WTC11 (cell line): ENCODE data around the gene CTSK. TPM values are rescaled to one million over a fixed set of nuclear protein-coding genes. Genes with fewer than 3 reads are reported as not detected.

Experiments used
- ATAC-seq: fragments of 200-7000 bp; cut with Tn5 transposase; 2 replicates; pipeline ENCODE4 v1.10.0; 2021; ENCODE audit warnings: mild to moderate bottlenecking, moderate library complexity
- CTCF ChIA-PET: fragments of 300-600 bp; sonication (Branson Sonifier 250); formaldehyde crosslinking; loops from one replicate; lab custom pipeline; 2021; ENCODE audit warnings: antibody characterized with exemption; lab: Charles Lee
- POLR2A ChIA-PET: fragments of 350-600 bp; sonication (Branson Sonifier 250); formaldehyde crosslinking; loops from one replicate; lab custom pipeline; 2021; ENCODE audit warnings: antibody characterized with exemption; lab: Charles Lee
- DNase-seq: peaks from one replicate; pipeline ENCODE4 v3.0.0; 2021; ENCODE audit warnings: low spot score
- H3K27ac Mint-ChIP-seq: 2 replicates; pipeline ENCODE4 v1.8.0; 2021; ENCODE audit warnings: mixed read lengths
- H3K27me3 Mint-ChIP-seq: 2 replicates; pipeline ENCODE4 v1.8.0; 2021; ENCODE audit warnings: low read depth, mild to moderate bottlenecking, moderate library complexity, mixed read lengths
- H3K36me3 Mint-ChIP-seq: 2 replicates; pipeline ENCODE4 v1.8.0; 2021; ENCODE audit warnings: mixed read lengths
- H3K4me1 Mint-ChIP-seq: 2 replicates; pipeline ENCODE4 v1.8.0; 2022; ENCODE audit warnings: mixed read lengths
- H3K4me3 Mint-ChIP-seq: 2 replicates; pipeline ENCODE4 v1.8.0; 2021; ENCODE audit warnings: mild to moderate bottlenecking, moderate library complexity, mixed read lengths
- H3K9me3 Mint-ChIP-seq: 2 replicates; pipeline ENCODE4 v1.8.0; 2021; ENCODE audit warnings: mixed read lengths
- AR ChIP-seq: fragments of 250-450 bp; sonication (Bioruptor Pico); IDR thresholded peaks from 2 replicates; pipeline ENCODE4 v1.9.0; 2021; ENCODE audit warnings: mild to moderate bottlenecking
- CREB1 ChIP-seq: sonication (generic); formaldehyde crosslinking; IDR thresholded peaks from 2 replicates; pipeline ENCODE4 v1.8.0; 2023; ENCODE audit warnings: mild to moderate bottlenecking, missing genetic modification reagents
- CREM ChIP-seq: sonication (generic); formaldehyde crosslinking; IDR thresholded peaks from 2 replicates; pipeline ENCODE4 v1.8.1; 2022; ENCODE audit warnings: mild to moderate bottlenecking, missing genetic modification reagents, moderate library complexity
- ETV6 ChIP-seq: sonication (generic); formaldehyde crosslinking; IDR thresholded peaks from 2 replicates; pipeline ENCODE4 v1.8.1; 2022; ENCODE audit warnings: mild to moderate bottlenecking, missing genetic modification reagents
- FOXK1 ChIP-seq: sonication (generic); formaldehyde crosslinking; IDR thresholded peaks from 2 replicates; pipeline ENCODE4 v1.8.0; 2022; ENCODE audit warnings: mild to moderate bottlenecking, moderate library complexity, missing genetic modification reagents
- GTF2I ChIP-seq: fragments of 250-450 bp; sonication (Bioruptor Pico); conservative IDR thresholded peaks from 2 replicates; pipeline ENCODE4 v1.4.0; 2021; ENCODE audit warnings: mild to moderate bottlenecking
- HMGA2 ChIP-seq: fragments of 250-450 bp; sonication (Bioruptor Pico); IDR thresholded peaks from 2 replicates; pipeline ENCODE4 v1.4.0; 2021; ENCODE audit warnings: mild to moderate bottlenecking, moderate library complexity
- IRF2 ChIP-seq: sonication (generic); formaldehyde crosslinking; IDR thresholded peaks from 2 replicates; pipeline ENCODE4 v1.8.0; 2022; ENCODE audit warnings: low read depth, missing genetic modification reagents, borderline replicate concordance
- JUN ChIP-seq: sonication (generic); formaldehyde crosslinking; IDR thresholded peaks from 2 replicates; pipeline ENCODE4 v1.8.0; 2023; ENCODE audit warnings: mild to moderate bottlenecking, missing genetic modification reagents
- MAX ChIP-seq: sonication (generic); formaldehyde crosslinking; IDR thresholded peaks from 2 replicates; pipeline ENCODE4 v1.8.0; 2022; ENCODE audit warnings: mild to moderate bottlenecking, missing genetic modification reagents
- NFATC4 ChIP-seq: fragments of 250-450 bp; sonication (Bioruptor Pico); IDR thresholded peaks from 2 replicates; pipeline ENCODE4 v1.9.0; 2021; ENCODE audit warnings: mild to moderate bottlenecking
- NR3C1 ChIP-seq: sonication (generic); formaldehyde crosslinking; conservative IDR thresholded peaks from 2 replicates; pipeline ENCODE4 v1.8.1; 2023; ENCODE audit warnings: low read depth, mild to moderate bottlenecking, missing genetic modification reagents
- OVOL2 ChIP-seq: fragments of 250-450 bp; sonication (Bioruptor Pico); IDR thresholded peaks from 2 replicates; pipeline ENCODE4 v1.9.0; 2021; ENCODE audit warnings: mild to moderate bottlenecking, borderline replicate concordance
- SMAD3 ChIP-seq: sonication (generic); formaldehyde crosslinking; IDR thresholded peaks from 2 replicates; pipeline ENCODE4 v1.8.0; 2022; ENCODE audit warnings: missing genetic modification reagents, mild to moderate bottlenecking, borderline replicate concordance
- SMAD4 ChIP-seq: sonication (generic); formaldehyde crosslinking; IDR thresholded peaks from 2 replicates; pipeline ENCODE4 v1.8.0; 2022; ENCODE audit warnings: mild to moderate bottlenecking, missing genetic modification reagents
- SP1 ChIP-seq: sonication (generic); formaldehyde crosslinking; conservative IDR thresholded peaks from 2 replicates; pipeline ENCODE4 v1.8.1; 2022; ENCODE audit warnings: missing genetic modification reagents
- TCF7 ChIP-seq: sonication (generic); formaldehyde crosslinking; IDR thresholded peaks from 2 replicates; pipeline ENCODE4 v1.8.0; 2022; ENCODE audit warnings: mild to moderate bottlenecking, low read depth, missing genetic modification reagents, moderate library complexity
- USF1 ChIP-seq: sonication (generic); formaldehyde crosslinking; IDR thresholded peaks from 2 replicates; pipeline ENCODE4 v1.8.0; 2022; ENCODE audit warnings: mild to moderate bottlenecking, missing genetic modification reagents
- ZNF138 ChIP-seq: sonication (generic); formaldehyde crosslinking; conservative IDR thresholded peaks from 2 replicates; pipeline ENCODE4 v1.8.1; 2022; ENCODE audit warnings: mild to moderate bottlenecking, moderate library complexity, missing genetic modification reagents
- ZNF219 ChIP-seq: sonication (generic); formaldehyde crosslinking; IDR thresholded peaks from 2 replicates; pipeline ENCODE4 v1.8.0; 2023; ENCODE audit warnings: missing genetic modification reagents, mild to moderate bottlenecking, borderline replicate concordance
- ZNF317 ChIP-seq: sonication (generic); formaldehyde crosslinking; IDR thresholded peaks from 2 replicates; pipeline ENCODE4 v1.8.1; 2023; ENCODE audit warnings: low read depth, mild to moderate bottlenecking, moderate library complexity, missing genetic modification reagents, borderline replicate concordance
- ZNF425 ChIP-seq: fragments of 250-450 bp; sonication (Bioruptor Pico); conservative IDR thresholded peaks from 2 replicates; pipeline ENCODE4 v1.9.0; 2021; ENCODE audit warnings: mild to moderate bottlenecking
- ZNF512 ChIP-seq: sonication (generic); formaldehyde crosslinking; IDR thresholded peaks from 2 replicates; pipeline ENCODE4 v1.8.1; 2022; ENCODE audit warnings: missing genetic modification reagents, borderline replicate concordance
- ZSCAN18 ChIP-seq: fragments of 250-450 bp; sonication (Bioruptor Pico); IDR thresholded peaks from 2 replicates; pipeline ENCODE4 v2.1.2; 2022; ENCODE audit warnings: mild to moderate bottlenecking, moderate library complexity
- total RNA-seq: library from RNA; stranded (reverse); gene quantifications from 3 replicates; pipeline ENCODE4 v1.2.3, GENCODE V29; 2021

Gene CTSK
- total RNA-seq, 1 experiment from 2014 or later = 9.4 TPM

- no peaks in the 10 kb centered on the region for H3K27me3 Mint-ChIP-seq
- no peaks in the 10 kb centered on the region for H3K9me3 Mint-ChIP-seq
- CTCF ChIA-PET = interaction anchor here (0.5 to 1.8 kb wide), 4 partner anchors 9 to 379 kb away, joined by 3 to 6 read pairs (median 4); no protein-coding TSS in a partner anchor
Measured at GRCh38 chr1:150807249-150808023, 624 bp downstream of the CTSK start.

GRCh38 chr1:150805899-150806298 is 2.2 kb downstream of the CTSK start:
- no peak overlapping the region for H3K27ac Mint-ChIP-seq
- POLR2A ChIA-PET = no interaction called here
- DNase-seq = no peak
- no peaks in the 10 kb centered on the region for H3K36me3 Mint-ChIP-seq
- H3K27me3 Mint-ChIP-seq = no peaks in the 10 kb centered on the region
- peaks cover 33% of the 10 kb centered on the region for H3K4me1 Mint-ChIP-seq
- TF ChIP-seq ZSCAN18 (CRISPR knock-in tag) (no peak), SMAD3 (CRISPR knock-in tag) (no peak), SP1 (CRISPR knock-in tag) (no peak), CREM (CRISPR knock-in tag) (no peak), ZNF512 (CRISPR knock-in tag) (no peak), ETV6 (CRISPR knock-in tag) (no peak), TCF7 (no peak), USF1 (no peak), ZNF138 (CRISPR knock-in tag) (no peak), IRF2 (CRISPR knock-in tag) (no peak), AR (no peak), NFATC4 (CRISPR knock-in tag) (no peak), HMGA2 (CRISPR knock-in tag) (no peak), NR3C1 (CRISPR knock-in tag) (no peak), GTF2I (CRISPR knock-in tag) (no peak), CREB1 (CRISPR knock-in tag) (no peak)
- CTCF ChIA-PET = interaction anchor here (1.2 kb wide), 1 partner anchor 117 kb away, joined by 4 read pairs; no protein-coding TSS in a partner anchor
- H3K9me3 Mint-ChIP-seq = no peaks in the 10 kb centered on the region
- H3K4me3 Mint-ChIP-seq = no peak overlapping the region
- ATAC-seq = peak; percentile 15; the same call in 1 of the 2 replicates

More at GRCh38 chr1:150807249-150808023, 624 bp downstream of the CTSK start:
- no peak for ATAC-seq
- H3K4me1 Mint-ChIP-seq = peaks cover 33% of the 10 kb centered on the region
- POLR2A ChIA-PET = interaction anchor here (0.6 to 1.2 kb wide), 4 partner anchors 110 to 468 kb away, joined by 3 read pairs; partner anchors contain the start of genes ENSA, GOLPH3L and MCL1
- 0 out of 2 replicates have a peak overlapping the region, but pooled peaks have one; percentile 1 for H3K4me3 Mint-ChIP-seq
- no peak for TF ChIP-seq OVOL2 (CRISPR knock-in tag)
- TF ChIP-seq ZNF425 (CRISPR knock-in tag) = no peak
- no peak for TF ChIP-seq ZNF317 (CRISPR knock-in tag)
- TF ChIP-seq JUN (CRISPR knock-in tag) = no peak
- TF ChIP-seq FOXK1 = no peak
- no peak for TF ChIP-seq SMAD4
- no peak for TF ChIP-seq MAX (CRISPR knock-in tag)
- no peak for TF ChIP-seq ZNF219 (CRISPR knock-in tag)
- no peaks in the 10 kb centered on the region for H3K36me3 Mint-ChIP-seq
- H3K27ac Mint-ChIP-seq = no peak overlapping the region
- DNase-seq = no peak
